Neuronal stem cell (in vitro differentiated cells): Measurements from ENCODE around the gene BUD31.

Source experiments
- DNase-seq: peaks from one replicate; pipeline ENCODE4 v3.0.0-alpha.2; 2013; ENCODE audit warnings: low spot score
- H2AFZ ChIP-seq: one replicate; pipeline ENCODE4 v1.6.1; 2013; ENCODE audit warnings: mild to moderate bottlenecking, low read length, inconsistent platforms
- H2AK5ac ChIP-seq: 2 replicates; pipeline ENCODE4 v1.6.1; 2013; ENCODE audit warnings: low read depth, mild to moderate bottlenecking, inconsistent platforms, low read length, moderate library complexity, mixed read lengths
- H2BK120ac ChIP-seq: 2 replicates; pipeline ENCODE4 v1.6.1; 2013; ENCODE audit warnings: low read depth, mild to moderate bottlenecking, inconsistent platforms, low read length, moderate library complexity, mixed read lengths
- H2BK12ac ChIP-seq: one replicate; pipeline ENCODE4 v1.6.1; 2013; ENCODE audit warnings: low read length, inconsistent platforms
- H2BK15ac ChIP-seq: 2 replicates; pipeline ENCODE4 v1.6.1; 2013; ENCODE audit warnings: mild to moderate bottlenecking, low read length, inconsistent platforms, mixed read lengths
- H2BK5ac ChIP-seq: one replicate; pipeline ENCODE4 v1.6.1; 2013; ENCODE audit warnings: inconsistent platforms, mild to moderate bottlenecking, low read length, moderate library complexity
- H3K14ac ChIP-seq: one replicate; pipeline ENCODE4 v1.6.1; 2013; ENCODE audit warnings: low read length, inconsistent platforms
- H3K18ac ChIP-seq: 2 replicates; pipeline ENCODE4 v1.6.1; 2013; ENCODE audit warnings: low read length, inconsistent platforms
- H3K23ac ChIP-seq: 2 replicates; pipeline ENCODE4 v1.6.1; 2013; ENCODE audit warnings: low read depth, mild to moderate bottlenecking, mixed read lengths, low read length, inconsistent platforms; ENCODE audit not compliant: poor library complexity
- H3K27ac ChIP-seq: replicated peaks from 3 replicates; pipeline ENCODE4 v1.5.1; 2013; ENCODE audit warnings: low read length, inconsistent platforms
- H3K27me3 ChIP-seq, 3 experiments: 2 replicates each; pipeline ENCODE4 v1.6.1; 2013; ENCODE audit warnings: low read length in 3 of 3, mild to moderate bottlenecking in 2 of 3, inconsistent platforms in 1 of 3, low read depth in 1 of 3, mixed read lengths in 1 of 3, moderate library complexity in 1 of 3; ENCODE audit not compliant: control insufficient read depth in 3 of 3, insufficient read depth in 3 of 3
- H3K36me3 ChIP-seq, 2 donors: replicated peaks in 1 of 2; 2 replicates each; pipeline ENCODE4 v1.6.1; 2013; ENCODE audit warnings: low read length in 2 of 2; ENCODE audit not compliant: control insufficient read depth in 2 of 2, insufficient read depth in 2 of 2
- H3K4ac ChIP-seq: 2 replicates; pipeline ENCODE4 v1.6.1; 2013; ENCODE audit warnings: inconsistent platforms, mild to moderate bottlenecking, low read length, moderate library complexity
- H3K4me1 ChIP-seq, 2 donors: 1 replicate in 1 of 2; 2 replicates in 1 of 2; pipeline ENCODE4 v1.6.1; 2013; ENCODE audit warnings: low read length in 2 of 2, low read depth in 1 of 2; ENCODE audit not compliant: control insufficient read depth in 2 of 2, insufficient read depth in 1 of 2
- H3K4me2 ChIP-seq: one replicate; pipeline ENCODE4 v1.6.1; 2013; ENCODE audit warnings: mild to moderate bottlenecking, low read length, inconsistent platforms; ENCODE audit not compliant: insufficient read depth, poor library complexity, severe bottlenecking
- H3K4me3 ChIP-seq, 2 donors: 2 replicates each; pipeline ENCODE4 v1.5.1; 2013; ENCODE audit warnings: low read length in 2 of 2, mild to moderate bottlenecking in 2 of 2, inconsistent platforms in 1 of 2, moderate library complexity in 1 of 2
- H3K79me1 ChIP-seq: one replicate; pipeline ENCODE4 v1.6.1; 2013; ENCODE audit warnings: low read depth, mild to moderate bottlenecking, inconsistent platforms, low read length, moderate library complexity
- H3K9ac ChIP-seq: one replicate; pipeline ENCODE4 v1.6.1; 2013; ENCODE audit warnings: mild to moderate bottlenecking, low read depth, low read length, inconsistent platforms; ENCODE audit not compliant: poor library complexity
- H3K9me3 ChIP-seq, 2 donors: replicated peaks in 1 of 2; 2 replicates each; pipeline versions ENCODE3 to v1.6.1; 2013; ENCODE audit warnings: low read length in 2 of 2, mild to moderate bottlenecking in 2 of 2, inconsistent platforms in 1 of 2, low read depth in 1 of 2, mixed read lengths in 1 of 2, moderate library complexity in 1 of 2; ENCODE audit not compliant: control insufficient read depth in 2 of 2, insufficient read depth in 1 of 2
- H4K8ac ChIP-seq: one replicate; pipeline ENCODE4 v1.6.1; 2013; ENCODE audit warnings: low read depth, mild to moderate bottlenecking, inconsistent platforms, low read length, moderate library complexity
- H4K91ac ChIP-seq: one replicate; pipeline ENCODE4 v1.6.1; 2013; ENCODE audit warnings: low read length, low read depth, mild to moderate bottlenecking, inconsistent platforms; ENCODE audit not compliant: poor library complexity
- WGBS, 2 donors: extraction: QIAGEN DNeasy Blood & Tissue Kit; methylation state at CpG; one replicate each; pipeline ENCODE4 v1.1.7; 2013; ENCODE audit warnings: missing lambda C conversion rate in 2 of 2, mixed read lengths in 1 of 2; ENCODE audit not compliant: insufficient read length in 2 of 2, insufficient replicate concordance in 1 of 2; ENCODE audit errors: extremely low coverage in 2 of 2; 5-methylcytosine and 5-hydroxymethylcytosine counted together

Gene BUD31

GRCh38 chr7:99468336-99468918, 59.7 kb downstream of the BUD31 start:
- H3K4me2 ChIP-seq, result no peak overlapping the region
- H3K27ac ChIP-seq, result no peak overlapping the region
- no peak overlapping the region for H2BK5ac ChIP-seq
- WGBS, 2 donors, result no CpG with 5 or more reads among the region's 29 CpGs
- no peak overlapping the region for H3K18ac ChIP-seq
- H3K23ac ChIP-seq, result no peak overlapping the region
- H2BK15ac ChIP-seq, result no peak overlapping the region
- no peak overlapping the region for H4K91ac ChIP-seq
- H3K4me1 ChIP-seq, result peaks cover 0 to 1% of the 10 kb centered on the region in 2 donors
- no peak for DNase-seq
- H3K36me3 ChIP-seq, result peaks cover 5 to 8% of the 10 kb centered on the region in 2 donors
- H3K9ac ChIP-seq, result no peak overlapping the region
- H3K4ac ChIP-seq, result no peak overlapping the region
- H4K8ac ChIP-seq, result no peak overlapping the region
- peaks cover 5% of the 10 kb centered on the region for H3K79me1 ChIP-seq
- H2AK5ac ChIP-seq, result no peak overlapping the region
- H2BK12ac ChIP-seq, result no peak overlapping the region
- H3K14ac ChIP-seq, result no peak overlapping the region
- peaks cover 0 to 3% (median 0%) of the 10 kb centered on the region in 3 experiments for H3K27me3 ChIP-seq
- H2BK120ac ChIP-seq, result no peak overlapping the region
- no peaks in the 10 kb centered on the region for H3K9me3 ChIP-seq
- no peak overlapping the region for H3K4me3 ChIP-seq
- no peak overlapping the region for H2AFZ ChIP-seq
